HEK293T (cell line): ENCODE data around the gene GFI1.

Experiments used
- BHLHE40 ChIP-seq: fragments of 450-650 bp; IDR thresholded peaks from 2 replicates; pipeline ENCODE4 v1.6.1; 2016; ENCODE audit warnings: mild to moderate bottlenecking, moderate library complexity, borderline replicate concordance
- FOXK2 ChIP-seq: fragments of 450-650 bp; IDR thresholded peaks from 2 replicates; pipeline ENCODE4 v1.6.1; 2016; ENCODE audit warnings: mild to moderate bottlenecking
- SUZ12 ChIP-seq: fragments of 450-650 bp; IDR thresholded peaks from 2 replicates; pipeline ENCODE4 v1.6.1; 2016; ENCODE audit warnings: mild to moderate bottlenecking
- TARDBP ChIP-seq: fragments of 450-650 bp; IDR thresholded peaks from 2 replicates; pipeline ENCODE4 v1.6.1; 2016

GRCh38 chr1:92519043-92519442 is 32.3 kb upstream of the GFI1 start:
- TF ChIP-seq FOXK2 (no peak), BHLHE40 (no peak), SUZ12 (no peak), TARDBP (no peak)
